Prostate gland (tissue), 2 donors: ENCODE data around the gene EID2B.

Source experiments
- POLR2AphosphoS5 ChIP-seq: sonication (generic); formaldehyde crosslinking; IDR thresholded peaks from one replicate; pipeline ENCODE4 v1.6.1; 2017; ENCODE audit warnings: antibody characterized with exemption
- TF ChIP-seq, protein P1 (sequence below), 4 experiments: fragments of 200-600 bp in 2 of 4; fragments of 450-650 bp in 2 of 4; sonication (generic) in 2 of 4; IDR thresholded peaks; 1 replicate in 3 of 4; 2 replicates in 1 of 4; pipeline ENCODE4 v1.5.1; 2016 to 2019; ENCODE audit warnings: antibody characterized with exemption in 4 of 4, mild to moderate bottlenecking in 2 of 4, moderate library complexity in 2 of 4

DNA sequence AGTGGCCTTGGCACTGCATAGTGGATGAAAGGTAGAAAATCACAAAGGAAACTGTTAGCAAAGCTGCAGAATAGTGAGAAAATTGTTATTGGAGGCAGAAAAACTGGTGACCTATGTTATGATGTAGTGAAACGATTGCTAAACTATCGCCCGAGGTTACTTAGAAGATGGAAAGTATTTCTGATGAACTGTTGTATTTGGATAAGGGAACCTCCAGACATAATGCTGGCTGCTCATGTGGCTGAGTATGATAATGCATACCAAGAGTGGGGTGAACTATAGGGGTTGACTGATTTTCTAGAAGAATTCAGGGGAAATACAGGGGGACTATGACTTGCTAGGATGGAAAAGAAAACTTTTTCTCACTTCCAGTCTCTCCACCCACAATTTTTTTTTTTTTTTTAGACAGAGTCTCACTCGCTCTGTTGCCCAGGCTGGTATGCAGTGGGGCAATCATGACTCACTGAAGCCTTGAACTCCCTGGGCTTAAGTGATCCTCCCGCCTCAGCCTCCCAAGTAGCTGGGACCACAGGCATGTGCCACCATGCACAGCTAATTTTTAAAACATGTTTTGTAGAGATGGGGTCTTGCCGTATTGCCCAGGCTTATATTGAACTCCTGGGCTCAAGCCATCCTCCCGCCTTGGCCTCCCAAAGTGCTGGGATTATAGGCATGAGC is 11.7 kb upstream of the EID2B start:
- TF ChIP-seq, protein P1, sequence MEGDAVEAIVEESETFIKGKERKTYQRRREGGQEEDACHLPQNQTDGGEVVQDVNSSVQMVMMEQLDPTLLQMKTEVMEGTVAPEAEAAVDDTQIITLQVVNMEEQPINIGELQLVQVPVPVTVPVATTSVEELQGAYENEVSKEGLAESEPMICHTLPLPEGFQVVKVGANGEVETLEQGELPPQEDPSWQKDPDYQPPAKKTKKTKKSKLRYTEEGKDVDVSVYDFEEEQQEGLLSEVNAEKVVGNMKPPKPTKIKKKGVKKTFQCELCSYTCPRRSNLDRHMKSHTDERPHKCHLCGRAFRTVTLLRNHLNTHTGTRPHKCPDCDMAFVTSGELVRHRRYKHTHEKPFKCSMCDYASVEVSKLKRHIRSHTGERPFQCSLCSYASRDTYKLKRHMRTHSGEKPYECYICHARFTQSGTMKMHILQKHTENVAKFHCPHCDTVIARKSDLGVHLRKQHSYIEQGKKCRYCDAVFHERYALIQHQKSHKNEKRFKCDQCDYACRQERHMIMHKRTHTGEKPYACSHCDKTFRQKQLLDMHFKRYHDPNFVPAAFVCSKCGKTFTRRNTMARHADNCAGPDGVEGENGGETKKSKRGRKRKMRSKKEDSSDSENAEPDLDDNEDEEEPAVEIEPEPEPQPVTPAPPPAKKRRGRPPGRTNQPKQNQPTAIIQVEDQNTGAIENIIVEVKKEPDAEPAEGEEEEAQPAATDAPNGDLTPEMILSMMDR (IDR thresholded peaks at IDR 0.05), result no peak
- no peak for TF ChIP-seq POLR2AphosphoS5
